ENCODE results near the gene MT1A. TPM values are rescaled to one million over a fixed set of nuclear protein-coding genes. Genes with fewer than 3 reads are reported as not detected.

The MT1A gene
- total RNA-seq, 4 donors from 2014 or later, result 9.9 to 171 (median 25.5) TPM; not detected in 1

DNA sequence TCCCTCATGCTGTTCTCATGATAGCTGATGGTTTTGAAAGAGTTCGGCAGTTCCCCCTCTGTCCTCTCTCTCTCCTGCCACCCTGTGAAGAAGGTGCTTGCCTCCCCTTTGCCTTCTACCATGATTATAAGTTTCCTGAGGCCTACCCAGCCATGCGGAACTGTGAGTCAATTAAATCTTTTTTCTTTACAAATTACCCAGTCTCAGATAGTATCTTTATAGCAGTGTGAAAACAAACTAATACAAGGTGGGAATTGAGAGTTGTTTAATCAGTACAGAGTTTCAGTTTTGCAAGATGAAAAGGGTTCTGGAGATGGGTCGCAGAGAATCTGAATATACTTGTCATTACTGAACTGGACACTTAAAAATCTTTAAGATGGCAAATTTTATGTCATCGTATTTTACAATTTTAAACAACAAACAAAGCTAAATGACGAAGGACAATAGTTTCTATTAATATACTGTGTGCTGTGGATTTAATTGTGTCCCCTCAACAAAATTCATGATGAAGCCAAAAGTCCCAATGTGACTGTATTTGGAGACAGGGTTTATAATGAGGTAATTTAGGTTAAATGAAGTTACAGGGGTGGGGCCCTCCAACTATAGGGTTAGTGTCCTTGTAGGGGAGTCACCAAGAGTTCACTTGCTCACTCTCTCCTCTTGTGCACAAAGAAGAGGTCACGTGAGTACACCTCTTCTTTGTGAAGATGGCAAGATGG, 44.7 kb upstream of the MT1A start:
- H3K4me1 ChIP-seq, result peaks cover 0 to 13% (median 7%) of the 10 kb centered on the region in 3 donors
- 72 to 95% methylated on average over 6 of the region's 6 CpGs for WGBS, 2 donors (ENCODE audit: low coverage in 1 of 2)
- no peak for ATAC-seq
- TF ChIP-seq EP300 (IDR thresholded peaks at IDR 0.05) (no peak), POLR2AphosphoS5 (IDR thresholded peaks at IDR 0.05) (no peak), POLR2A (IDR thresholded peaks at IDR 0.05) (no peak)
- TF ChIP-seq, protein P1, sequence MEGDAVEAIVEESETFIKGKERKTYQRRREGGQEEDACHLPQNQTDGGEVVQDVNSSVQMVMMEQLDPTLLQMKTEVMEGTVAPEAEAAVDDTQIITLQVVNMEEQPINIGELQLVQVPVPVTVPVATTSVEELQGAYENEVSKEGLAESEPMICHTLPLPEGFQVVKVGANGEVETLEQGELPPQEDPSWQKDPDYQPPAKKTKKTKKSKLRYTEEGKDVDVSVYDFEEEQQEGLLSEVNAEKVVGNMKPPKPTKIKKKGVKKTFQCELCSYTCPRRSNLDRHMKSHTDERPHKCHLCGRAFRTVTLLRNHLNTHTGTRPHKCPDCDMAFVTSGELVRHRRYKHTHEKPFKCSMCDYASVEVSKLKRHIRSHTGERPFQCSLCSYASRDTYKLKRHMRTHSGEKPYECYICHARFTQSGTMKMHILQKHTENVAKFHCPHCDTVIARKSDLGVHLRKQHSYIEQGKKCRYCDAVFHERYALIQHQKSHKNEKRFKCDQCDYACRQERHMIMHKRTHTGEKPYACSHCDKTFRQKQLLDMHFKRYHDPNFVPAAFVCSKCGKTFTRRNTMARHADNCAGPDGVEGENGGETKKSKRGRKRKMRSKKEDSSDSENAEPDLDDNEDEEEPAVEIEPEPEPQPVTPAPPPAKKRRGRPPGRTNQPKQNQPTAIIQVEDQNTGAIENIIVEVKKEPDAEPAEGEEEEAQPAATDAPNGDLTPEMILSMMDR (IDR thresholded peaks at IDR 0.05), result no peak
- no peaks in the 10 kb centered on the region for H3K36me3 ChIP-seq
- H3K27ac ChIP-seq, result no peak overlapping the region
- H3K4me3 ChIP-seq, result no peak overlapping the region
- H3K27me3 ChIP-seq, result peaks cover 23% of the 10 kb centered on the region
- H3K9me3 ChIP-seq, result peaks cover 0 to 6% (median 0%) of the 10 kb centered on the region in 3 donors

DNA sequence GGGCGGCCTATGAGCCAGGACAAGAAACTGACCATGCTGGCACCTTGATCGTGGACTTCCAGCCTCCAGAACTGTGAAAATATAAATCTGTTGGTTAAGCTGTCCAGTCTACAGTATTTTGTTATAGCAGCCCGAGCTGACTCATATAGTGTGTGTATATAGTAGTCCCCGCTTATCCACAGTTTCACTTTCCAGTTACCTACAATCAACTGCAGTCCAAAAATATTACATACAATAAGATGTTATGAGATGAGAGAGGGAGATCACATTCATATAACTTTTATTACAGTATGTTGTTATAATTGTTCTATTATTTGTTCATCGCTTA, 44.2 kb upstream of the MT1A start:
- TF ChIP-seq POLR2A (IDR thresholded peaks at IDR 0.05) (no peak), EP300 (IDR thresholded peaks at IDR 0.05) (no peak), POLR2AphosphoS5 (IDR thresholded peaks at IDR 0.05) (no peak)
- TF ChIP-seq, protein P1 (IDR thresholded peaks at IDR 0.05), result no peak
- Histone ChIP-seq H3K9me3 (peaks cover 0 to 6% (median 0%) of the 10 kb centered on the region in 3 donors), H3K27me3 (peaks cover 18% of the 10 kb centered on the region), H3K4me3 (no peak overlapping the region), H3K27ac (no peak overlapping the region), H3K36me3 (no peaks in the 10 kb centered on the region), H3K4me1 (peaks cover 0 to 8% (median 4%) of the 10 kb centered on the region in 3 donors)
- ATAC-seq, result no peak
- WGBS, 2 donors (ENCODE audit: low coverage in 1 of 2), result 88 to 97% methylated on average over 3 to 5 of the region's 5 CpGs

DNA sequence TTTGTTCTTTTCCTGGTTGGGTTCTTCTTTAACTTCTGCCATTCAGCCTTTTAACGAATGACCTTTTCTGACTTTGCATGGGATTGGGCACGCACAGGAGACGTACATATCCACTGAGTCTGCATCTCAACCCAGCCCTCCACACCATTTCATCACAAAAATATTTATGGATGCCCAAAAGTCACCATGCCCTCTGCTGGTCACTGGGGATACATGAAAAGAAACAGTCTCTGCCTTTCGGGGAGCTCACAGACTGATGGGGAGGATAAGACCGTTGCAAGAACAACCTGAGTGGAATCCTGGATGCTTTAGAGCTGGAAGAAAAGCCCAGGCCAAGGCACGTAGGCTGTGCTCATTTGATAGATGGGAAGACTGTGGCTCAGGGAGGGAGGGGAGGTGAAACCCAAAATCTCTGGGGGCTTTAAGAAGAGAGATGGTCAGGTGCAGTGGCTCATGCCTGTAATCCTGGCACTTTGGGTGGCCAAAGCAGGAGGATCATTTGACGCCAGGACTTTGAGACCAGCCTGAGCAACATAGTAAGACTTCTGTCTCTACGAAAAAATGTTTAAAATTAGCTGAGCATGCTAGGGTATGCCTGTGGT, 38.0 kb upstream of the MT1A start:
- no peaks in the 10 kb centered on the region for H3K9me3 ChIP-seq
- H3K4me3 ChIP-seq, result no peak overlapping the region
- H3K36me3 ChIP-seq, result no peaks in the 10 kb centered on the region
- 22 to 42% methylated on average over 5 of the region's 8 CpGs for WGBS, 2 donors (ENCODE audit: low coverage in 1 of 2)
- H3K27ac ChIP-seq, result no peak overlapping the region
- TF ChIP-seq, protein P1 (IDR thresholded peaks at IDR 0.05), result peak; percentile 32 to 67 (median 56)
- TF ChIP-seq POLR2AphosphoS5 (IDR thresholded peaks at IDR 0.05), result no peak
- ATAC-seq, result no peak
- no peaks in the 10 kb centered on the region for H3K4me1 ChIP-seq
- H3K27me3 ChIP-seq, result peaks cover 3% of the 10 kb centered on the region

GRCh38 chr16:56601325-56601724, 37.1 kb upstream of the MT1A start:
- no peaks in the 10 kb centered on the region for H3K9me3 ChIP-seq
- no peaks in the 10 kb centered on the region for H3K36me3 ChIP-seq
- 58 to 63% methylated on average over 3 to 6 of the region's 9 CpGs for whole genome bisulfite sequencing, 2 donors (ENCODE audit: low coverage in 1 of 2)
- H3K27ac ChIP-seq, result no peak overlapping the region
- peaks cover 0 to 8% (median 6%) of the 10 kb centered on the region in 3 donors for H3K4me1 ChIP-seq
- H3K4me3 ChIP-seq, result no peak overlapping the region
- no peak for TF ChIP-seq POLR2A (IDR thresholded peaks at IDR 0.05)
- no peak for TF ChIP-seq POLR2AphosphoS5 (IDR thresholded peaks at IDR 0.05)
- TF ChIP-seq EP300 (IDR thresholded peaks at IDR 0.05), result no peak
- TF ChIP-seq, protein P1 (IDR thresholded peaks at IDR 0.05), result no peak
- ATAC-seq, result no peak
- peaks cover 3% of the 10 kb centered on the region for H3K27me3 ChIP-seq

- ATAC-seq, result no peak
- Histone ChIP-seq H3K4me3 (no peak overlapping the region), H3K27me3 (peaks cover 3% of the 10 kb centered on the region), H3K27ac (no peak overlapping the region), H3K4me1 (peaks cover 0 to 30% (median 14%) of the 10 kb centered on the region in 3 donors), H3K9me3 (no peaks in the 10 kb centered on the region), H3K36me3 (no peaks in the 10 kb centered on the region)
- no peak for TF ChIP-seq POLR2AphosphoS5 (IDR thresholded peaks at IDR 0.05)
- TF ChIP-seq, protein P1 (IDR thresholded peaks at IDR 0.05), result peak; percentile 10 to 50 (median 38)
- WGBS, 2 donors (ENCODE audit: low coverage in 1 of 2), result 52 to 65% methylated on average over 3 to 4 of the region's 4 CpGs
Measured at GRCh38 chr16:56603589-56603988, 34.9 kb upstream of the MT1A start.
